BE2C (cell line): ENCODE results near the gene IQCH.

ENCODE experiments used
- DNase-seq: peaks from one replicate; pipeline ENCODE4 v3.0.0-alpha.2; 2020
- H3K27me3 ChIP-seq: fragments of 250-450 bp; sonication (Bioruptor Pico); 2 replicates; pipeline ENCODE4 v1.5.1; 2020; ENCODE audit warnings: mild to moderate bottlenecking
- H3K36me3 ChIP-seq: fragments of 250-450 bp; sonication (Bioruptor Pico); 2 replicates; pipeline ENCODE4 v1.5.1; 2020; ENCODE audit warnings: mild to moderate bottlenecking
- H3K4me1 ChIP-seq: fragments of 250-450 bp; sonication (Bioruptor Pico); 2 replicates; pipeline ENCODE4 v1.5.1; 2020
- H3K4me3 ChIP-seq: 2 replicates; pipeline ENCODE4 v1.5.1; 2011; ENCODE audit warnings: low read depth, low read length
- H3K9me3 ChIP-seq: fragments of 250-450 bp; sonication (Bioruptor Pico); 2 replicates; pipeline ENCODE4 v1.5.1; 2020
- CTCF ChIP-seq: IDR thresholded peaks from 2 replicates; pipeline ENCODE4 v1.5.1; 2012; ENCODE audit warnings: mild to moderate bottlenecking, low read depth, low read length

Gene IQCH

GRCh38 chr15:67520321-67521028 lies 265.9 kb downstream of the IQCH start:
- peak; percentile 15 for DNase-seq
- Histone ChIP-seq H3K9me3 (no peaks in the 10 kb centered on the region), H3K27me3 (no peaks in the 10 kb centered on the region), H3K36me3 (no peaks in the 10 kb centered on the region), H3K4me1 (peaks cover 3% of the 10 kb centered on the region; the same call in 1 of the 2 replicates), H3K4me3 (peak overlapping the region; percentile 63)
- TF ChIP-seq CTCF = no peak

DNA sequence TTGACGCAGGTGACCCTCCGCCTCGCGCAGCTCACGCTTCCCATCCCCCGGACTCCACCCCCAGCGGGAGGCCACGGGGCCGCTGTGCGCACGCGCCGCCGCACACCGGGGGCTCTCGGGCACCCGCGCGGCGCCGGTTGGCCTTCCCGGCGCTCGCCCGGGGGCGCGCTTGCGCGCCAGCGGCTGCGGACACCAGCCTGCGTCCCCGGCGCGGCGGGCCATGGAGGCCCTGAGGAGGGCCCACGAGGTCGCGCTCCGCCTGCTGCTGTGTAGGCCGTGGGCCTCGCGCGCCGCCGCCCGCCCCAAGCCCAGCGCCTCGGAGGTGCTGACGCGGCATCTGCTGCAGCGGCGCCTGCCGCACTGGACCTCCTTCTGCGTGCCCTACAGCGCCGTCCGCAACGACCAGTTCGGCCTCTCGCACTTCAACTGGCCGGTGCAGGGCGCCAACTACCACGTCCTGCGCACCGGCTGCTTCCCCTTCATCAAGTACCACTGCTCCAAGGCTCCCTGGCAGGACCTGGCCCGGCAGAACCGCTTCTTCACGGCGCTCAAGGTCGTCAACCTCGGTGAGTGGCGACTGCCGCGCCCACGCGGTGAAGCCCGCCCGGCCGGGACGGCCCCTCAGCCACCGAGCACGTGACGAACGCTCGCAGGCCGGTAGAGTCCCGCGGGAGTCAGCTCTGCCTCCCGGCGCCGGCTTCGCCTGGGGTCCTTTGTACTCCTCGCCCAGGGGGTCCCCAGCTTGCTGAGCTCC lies 266.6 kb downstream of the IQCH start, which contains the start of gene C15orf61:
Gene C15orf61, plus strand, starts transcription at position 103 of the 754 bp plus-strand sequence. Its CDS starts 118 bp downstream, at position 221.
- Histone ChIP-seq H3K9me3 (no peaks in the 10 kb centered on the region), H3K4me3 (peak within 1 kb of the TSS; percentile 63), H3K4me1 (peaks cover 3% of the 10 kb centered on the region; the same call in 1 of the 2 replicates), H3K27me3 (no peaks in the 10 kb centered on the region), H3K36me3 (no peaks in the 10 kb centered on the region)
- no peak for TF ChIP-seq CTCF
- DNase-seq = peak; percentile 92

- no peaks in the 10 kb centered on the region for H3K36me3 ChIP-seq
- no peak for DNase-seq
- 0 out of 2 replicates have a peak, but pooled peaks have one; percentile 21 for TF ChIP-seq CTCF
- H3K4me1 ChIP-seq = peaks cover 3% of the 10 kb centered on the region; the same call in 1 of the 2 replicates
- H3K9me3 ChIP-seq = no peaks in the 10 kb centered on the region
- peak overlapping the region; percentile 62 for H3K4me3 ChIP-seq
- H3K27me3 ChIP-seq = no peaks in the 10 kb centered on the region
These were observed 267.4 kb downstream of the IQCH start for GRCh38 chr15:67521783-67522568.

- Histone ChIP-seq H3K27me3 (no peaks in the 10 kb centered on the region), H3K4me1 (peaks cover 3% of the 10 kb centered on the region; the same call in 1 of the 2 replicates), H3K36me3 (peaks cover 4% of the 10 kb centered on the region; the same call in 1 of the 2 replicates), H3K4me3 (peak overlapping the region; percentile 62), H3K9me3 (no peaks in the 10 kb centered on the region)
- TF ChIP-seq CTCF = no peak
- DNase-seq = no peak
These were observed 268.7 kb downstream of the IQCH start for GRCh38 chr15:67523330-67523729.

DNA sequence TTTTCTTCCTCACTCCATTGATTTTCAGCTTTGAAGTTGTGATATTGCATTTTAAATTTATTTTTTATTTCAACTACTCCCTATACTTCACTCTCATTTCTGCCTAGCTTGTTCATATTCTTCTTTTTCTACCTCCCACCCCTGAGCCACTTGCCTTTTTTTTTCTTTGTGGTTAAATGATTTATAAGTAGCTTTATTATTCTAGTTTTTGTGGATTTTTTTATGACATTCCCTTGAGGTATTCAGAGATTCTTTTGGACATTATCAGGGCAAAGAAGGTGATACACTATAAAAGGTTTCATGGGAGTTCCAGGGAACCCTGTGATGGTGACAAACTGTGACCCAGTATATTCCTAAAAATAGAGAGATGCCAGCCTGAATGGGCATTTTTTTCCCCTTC lies 269.6 kb downstream of the IQCH start:
- no peaks in the 10 kb centered on the region for H3K27me3 ChIP-seq
- TF ChIP-seq CTCF = no peak
- no peak overlapping the region for H3K4me3 ChIP-seq
- no peak for DNase-seq
- no peaks in the 10 kb centered on the region for H3K9me3 ChIP-seq
- H3K4me1 ChIP-seq = peaks cover 3% of the 10 kb centered on the region; the same call in 1 of the 2 replicates
- peaks cover 4% of the 10 kb centered on the region; the same call in 1 of the 2 replicates for H3K36me3 ChIP-seq
